Liver (tissue), 3 donors: Measurements from ENCODE around the gene SEZ6.

ENCODE experiments used
- ATF3 ChIP-seq: IDR thresholded peaks from 2 replicates; pipeline ENCODE4 v1.6.1; 2016; ENCODE audit warnings: antibody characterized with exemption
- CTCF ChIP-seq: fragments of 150-350 bp; IDR thresholded peaks from 2 replicates; pipeline ENCODE4 v1.5.1; 2017; ENCODE audit warnings: improper control_type of control experiment, low read depth, low read length; ENCODE audit not compliant: missing input control
- EGR1 ChIP-seq, 2 donors: IDR thresholded peaks; 2 replicates each; pipeline ENCODE4 v1.6.1; 2016 to 2018; ENCODE audit warnings: antibody characterized with exemption in 2 of 2, low read depth in 2 of 2
- GABPA ChIP-seq, 2 donors: IDR thresholded peaks in 1 of 2; conservative IDR thresholded peaks in 1 of 2; 2 replicates each; pipeline ENCODE4 v1.6.1; 2016; ENCODE audit warnings: antibody characterized with exemption in 2 of 2, mild to moderate bottlenecking in 1 of 2, moderate library complexity in 1 of 2
- NR2F2 ChIP-seq: IDR thresholded peaks from 2 replicates; pipeline ENCODE4 v1.6.1; 2016; ENCODE audit warnings: antibody characterized with exemption
- RAD21 ChIP-seq, 2 donors: IDR thresholded peaks; 2 replicates each; pipeline ENCODE4 v1.6.1; 2016; ENCODE audit warnings: antibody characterized with exemption in 2 of 2, mild to moderate bottlenecking in 2 of 2
- RXRA ChIP-seq, 2 donors: IDR thresholded peaks; 2 replicates each; pipeline ENCODE4 v1.6.1; 2017 to 2018; ENCODE audit warnings: antibody characterized with exemption in 2 of 2, mild to moderate bottlenecking in 1 of 2
- YY1 ChIP-seq: IDR thresholded peaks from 2 replicates; pipeline ENCODE4 v1.6.1; 2016; ENCODE audit warnings: antibody characterized with exemption, mild to moderate bottlenecking
- TF ChIP-seq, protein P1 (sequence below): IDR thresholded peaks from 2 replicates; pipeline ENCODE4 v1.6.1; 2016; ENCODE audit warnings: antibody characterized with exemption
- TF ChIP-seq, protein P2 (sequence below): IDR thresholded peaks from 2 replicates; pipeline ENCODE4 v1.6.1; 2016; ENCODE audit warnings: antibody characterized with exemption, mild to moderate bottlenecking
- TF ChIP-seq, protein P3 (sequence below): IDR thresholded peaks from 2 replicates; pipeline ENCODE4 v1.6.1; 2016; ENCODE audit warnings: antibody characterized with exemption
- donor health status: healthy.
- donor health status: healthy.

- TF ChIP-seq CTCF (no peak), EGR1 (IDR thresholded peaks at IDR 0.05; ENCODE audit: low read depth in 2 of 2) (no peak), GABPA (IDR thresholded peaks at IDR 0.05 in 1 of 2, conservative IDR thresholded peaks at IDR 0.05 in 1 of 2) (no peak), ATF3 (no peak), RAD21 (IDR thresholded peaks at IDR 0.05) (no peak), YY1 (no peak), NR2F2 (no peak), RXRA (IDR thresholded peaks at IDR 0.05) (no peak)
- TF ChIP-seq, protein P1, sequence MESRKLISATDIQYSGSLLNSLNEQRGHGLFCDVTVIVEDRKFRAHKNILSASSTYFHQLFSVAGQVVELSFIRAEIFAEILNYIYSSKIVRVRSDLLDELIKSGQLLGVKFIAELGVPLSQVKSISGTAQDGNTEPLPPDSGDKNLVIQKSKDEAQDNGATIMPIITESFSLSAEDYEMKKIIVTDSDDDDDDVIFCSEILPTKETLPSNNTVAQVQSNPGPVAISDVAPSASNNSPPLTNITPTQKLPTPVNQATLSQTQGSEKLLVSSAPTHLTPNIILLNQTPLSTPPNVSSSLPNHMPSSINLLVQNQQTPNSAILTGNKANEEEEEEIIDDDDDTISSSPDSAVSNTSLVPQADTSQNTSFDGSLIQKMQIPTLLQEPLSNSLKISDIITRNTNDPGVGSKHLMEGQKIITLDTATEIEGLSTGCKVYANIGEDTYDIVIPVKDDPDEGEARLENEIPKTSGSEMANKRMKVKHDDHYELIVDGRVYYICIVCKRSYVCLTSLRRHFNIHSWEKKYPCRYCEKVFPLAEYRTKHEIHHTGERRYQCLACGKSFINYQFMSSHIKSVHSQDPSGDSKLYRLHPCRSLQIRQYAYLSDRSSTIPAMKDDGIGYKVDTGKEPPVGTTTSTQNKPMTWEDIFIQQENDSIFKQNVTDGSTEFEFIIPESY, result no peak
- TF ChIP-seq, protein P2, sequence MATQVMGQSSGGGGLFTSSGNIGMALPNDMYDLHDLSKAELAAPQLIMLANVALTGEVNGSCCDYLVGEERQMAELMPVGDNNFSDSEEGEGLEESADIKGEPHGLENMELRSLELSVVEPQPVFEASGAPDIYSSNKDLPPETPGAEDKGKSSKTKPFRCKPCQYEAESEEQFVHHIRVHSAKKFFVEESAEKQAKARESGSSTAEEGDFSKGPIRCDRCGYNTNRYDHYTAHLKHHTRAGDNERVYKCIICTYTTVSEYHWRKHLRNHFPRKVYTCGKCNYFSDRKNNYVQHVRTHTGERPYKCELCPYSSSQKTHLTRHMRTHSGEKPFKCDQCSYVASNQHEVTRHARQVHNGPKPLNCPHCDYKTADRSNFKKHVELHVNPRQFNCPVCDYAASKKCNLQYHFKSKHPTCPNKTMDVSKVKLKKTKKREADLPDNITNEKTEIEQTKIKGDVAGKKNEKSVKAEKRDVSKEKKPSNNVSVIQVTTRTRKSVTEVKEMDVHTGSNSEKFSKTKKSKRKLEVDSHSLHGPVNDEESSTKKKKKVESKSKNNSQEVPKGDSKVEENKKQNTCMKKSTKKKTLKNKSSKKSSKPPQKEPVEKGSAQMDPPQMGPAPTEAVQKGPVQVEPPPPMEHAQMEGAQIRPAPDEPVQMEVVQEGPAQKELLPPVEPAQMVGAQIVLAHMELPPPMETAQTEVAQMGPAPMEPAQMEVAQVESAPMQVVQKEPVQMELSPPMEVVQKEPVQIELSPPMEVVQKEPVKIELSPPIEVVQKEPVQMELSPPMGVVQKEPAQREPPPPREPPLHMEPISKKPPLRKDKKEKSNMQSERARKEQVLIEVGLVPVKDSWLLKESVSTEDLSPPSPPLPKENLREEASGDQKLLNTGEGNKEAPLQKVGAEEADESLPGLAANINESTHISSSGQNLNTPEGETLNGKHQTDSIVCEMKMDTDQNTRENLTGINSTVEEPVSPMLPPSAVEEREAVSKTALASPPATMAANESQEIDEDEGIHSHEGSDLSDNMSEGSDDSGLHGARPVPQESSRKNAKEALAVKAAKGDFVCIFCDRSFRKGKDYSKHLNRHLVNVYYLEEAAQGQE, result peak; percentile 98
- TF ChIP-seq, protein P3, sequence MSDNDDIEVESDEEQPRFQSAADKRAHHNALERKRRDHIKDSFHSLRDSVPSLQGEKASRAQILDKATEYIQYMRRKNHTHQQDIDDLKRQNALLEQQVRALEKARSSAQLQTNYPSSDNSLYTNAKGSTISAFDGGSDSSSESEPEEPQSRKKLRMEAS, result no peak
Observed at GRCh38 chr17:29005936-29006511, at the start of gene SEZ6.
